ENCODE measurements around the gene SVBP.

SVBP gene

GRCh38 chr1:42806593-42806992, 10.6 kb downstream of the SVBP start:
- TF ChIP-seq CTCF (IDR thresholded peaks at IDR 0.05; ENCODE audit: low read depth, low read length), result no peak
- no peak for DNase-seq (ENCODE audit: low read depth, low spot score)
- in situ Hi-C loops (cut with HindIII; ENCODE audit: low sequenced_read_pairs), result no loop called here
- no peak overlapping the region for H3K4me3 ChIP-seq (ENCODE audit: low read depth, low read length)

GRCh38 chr1:42806171-42806570, 11.0 kb downstream of the SVBP start:
- TF ChIP-seq CTCF (IDR thresholded peaks at IDR 0.05; ENCODE audit: low read depth, low read length), result no peak
- in situ Hi-C loops (cut with HindIII; ENCODE audit: low sequenced_read_pairs), result no loop called here
- H3K4me3 ChIP-seq (ENCODE audit: low read depth, low read length), result no peak overlapping the region
- no peak for DNase-seq (ENCODE audit: low read depth, low spot score)

- no peak for DNase-seq (ENCODE audit: low read depth, low spot score)
- H3K4me3 ChIP-seq (ENCODE audit: low read depth, low read length), result no peak overlapping the region
- TF ChIP-seq CTCF (IDR thresholded peaks at IDR 0.05; ENCODE audit: low read depth, low read length), result no peak
- in situ Hi-C loops (cut with HindIII; ENCODE audit: low sequenced_read_pairs), result no loop called here
Measured at GRCh38 chr1:42801832-42802473, 15.2 kb downstream of the SVBP start.

- no peak for DNase-seq (ENCODE audit: low read depth, low spot score)
- in situ Hi-C loops (cut with HindIII; ENCODE audit: low sequenced_read_pairs), result no loop called here
- H3K4me3 ChIP-seq (ENCODE audit: low read depth, low read length), result no peak overlapping the region
- TF ChIP-seq CTCF (IDR thresholded peaks at IDR 0.05; ENCODE audit: low read depth, low read length), result no peak
Measured at GRCh38 chr1:42797979-42798378, 19.2 kb downstream of the SVBP start.

- DNase-seq (ENCODE audit: low read depth, low spot score), result no peak
- no peak overlapping the region for H3K4me3 ChIP-seq (ENCODE audit: low read depth, low read length)
- in situ Hi-C loops (cut with HindIII; ENCODE audit: low sequenced_read_pairs), result no loop called here
- no peak for TF ChIP-seq CTCF (IDR thresholded peaks at IDR 0.05; ENCODE audit: low read depth, low read length)
Measured at GRCh38 chr1:42797414-42797813, 19.8 kb downstream of the SVBP start.

- in situ Hi-C loops (cut with HindIII; ENCODE audit: low sequenced_read_pairs), result no loop called here
- DNase-seq (ENCODE audit: low read depth, low spot score), result no peak
- no peak overlapping the region for H3K4me3 ChIP-seq (ENCODE audit: low read depth, low read length)
- TF ChIP-seq CTCF (IDR thresholded peaks at IDR 0.05; ENCODE audit: low read depth, low read length), result no peak
Measured at GRCh38 chr1:42793824-42794223, 23.4 kb downstream of the SVBP start.
